ENCODE measurements around the gene MAD2L2.
A peak's percentile ranks its signal among the peaks of the same experiment; 100 is the strongest.

MAD2L2 gene

DNA sequence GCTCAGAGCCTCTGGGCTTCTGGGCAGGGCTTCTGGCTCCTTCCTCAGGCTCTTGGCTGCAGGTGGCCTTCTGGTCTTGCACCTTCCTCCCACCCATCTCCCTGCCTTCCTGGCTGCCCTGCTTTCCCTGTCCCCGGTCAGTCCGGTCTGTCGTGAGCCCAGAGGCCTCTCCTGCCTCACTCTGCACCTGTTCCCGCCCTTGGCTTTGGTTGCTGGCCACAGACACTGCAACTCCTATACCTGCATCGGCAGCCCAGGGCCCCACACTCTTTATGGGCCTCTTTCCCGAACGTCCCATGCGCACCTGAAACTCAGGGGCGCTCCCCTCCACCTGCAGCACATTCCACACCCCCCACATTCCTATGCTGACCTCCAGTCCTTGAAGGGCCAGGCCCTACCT, 34.6 kb downstream of the MAD2L2 start:
- TF ChIP-seq MAX (IDR thresholded peaks at IDR 0.05) (no peak), TAF1 (IDR thresholded peaks at IDR 0.05; ENCODE audit: low read depth) (no peak), YY1 (IDR thresholded peaks at IDR 0.05; ENCODE audit: low read depth) (no peak), USF1 (IDR thresholded peaks at IDR 0.05) (no peak)
- TF ChIP-seq, protein P1, sequence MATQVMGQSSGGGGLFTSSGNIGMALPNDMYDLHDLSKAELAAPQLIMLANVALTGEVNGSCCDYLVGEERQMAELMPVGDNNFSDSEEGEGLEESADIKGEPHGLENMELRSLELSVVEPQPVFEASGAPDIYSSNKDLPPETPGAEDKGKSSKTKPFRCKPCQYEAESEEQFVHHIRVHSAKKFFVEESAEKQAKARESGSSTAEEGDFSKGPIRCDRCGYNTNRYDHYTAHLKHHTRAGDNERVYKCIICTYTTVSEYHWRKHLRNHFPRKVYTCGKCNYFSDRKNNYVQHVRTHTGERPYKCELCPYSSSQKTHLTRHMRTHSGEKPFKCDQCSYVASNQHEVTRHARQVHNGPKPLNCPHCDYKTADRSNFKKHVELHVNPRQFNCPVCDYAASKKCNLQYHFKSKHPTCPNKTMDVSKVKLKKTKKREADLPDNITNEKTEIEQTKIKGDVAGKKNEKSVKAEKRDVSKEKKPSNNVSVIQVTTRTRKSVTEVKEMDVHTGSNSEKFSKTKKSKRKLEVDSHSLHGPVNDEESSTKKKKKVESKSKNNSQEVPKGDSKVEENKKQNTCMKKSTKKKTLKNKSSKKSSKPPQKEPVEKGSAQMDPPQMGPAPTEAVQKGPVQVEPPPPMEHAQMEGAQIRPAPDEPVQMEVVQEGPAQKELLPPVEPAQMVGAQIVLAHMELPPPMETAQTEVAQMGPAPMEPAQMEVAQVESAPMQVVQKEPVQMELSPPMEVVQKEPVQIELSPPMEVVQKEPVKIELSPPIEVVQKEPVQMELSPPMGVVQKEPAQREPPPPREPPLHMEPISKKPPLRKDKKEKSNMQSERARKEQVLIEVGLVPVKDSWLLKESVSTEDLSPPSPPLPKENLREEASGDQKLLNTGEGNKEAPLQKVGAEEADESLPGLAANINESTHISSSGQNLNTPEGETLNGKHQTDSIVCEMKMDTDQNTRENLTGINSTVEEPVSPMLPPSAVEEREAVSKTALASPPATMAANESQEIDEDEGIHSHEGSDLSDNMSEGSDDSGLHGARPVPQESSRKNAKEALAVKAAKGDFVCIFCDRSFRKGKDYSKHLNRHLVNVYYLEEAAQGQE (IDR thresholded peaks at IDR 0.05; ENCODE audit: low read depth), result no peak

DNA sequence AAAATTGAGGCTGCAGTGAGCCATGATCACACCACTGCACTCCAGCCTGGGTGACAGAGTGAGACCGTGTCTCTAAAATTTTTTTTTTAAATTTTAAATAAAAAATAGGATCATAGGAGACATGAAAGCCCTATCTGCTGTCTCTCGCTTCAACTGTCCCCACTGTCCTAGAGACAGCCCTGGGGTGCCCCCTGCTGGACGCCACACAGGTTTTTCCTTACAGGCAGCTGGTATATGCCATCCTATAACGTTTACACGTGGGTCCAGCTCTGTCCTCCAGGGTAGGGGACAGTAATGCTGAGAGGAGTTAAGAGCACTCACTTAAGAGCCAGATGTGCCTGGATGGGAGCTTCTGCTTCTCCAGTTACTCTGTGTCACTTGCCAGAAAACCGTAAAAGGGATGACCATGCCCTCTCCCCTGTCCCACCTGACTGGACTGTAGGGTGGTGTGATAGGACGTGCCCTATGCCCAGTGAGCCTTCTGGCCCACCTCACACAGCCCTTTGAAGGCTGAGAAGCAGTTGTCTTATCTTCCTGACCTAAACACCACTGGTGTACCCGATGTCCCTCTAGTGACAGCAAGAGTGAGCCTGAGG, 35.2 kb downstream of the MAD2L2 start:
- TF ChIP-seq FOXM1 (IDR thresholded peaks at IDR 0.05; ENCODE audit: borderline replicate concordance, low read depth) (no peak), RAD21 (IDR thresholded peaks at IDR 0.05; ENCODE audit: low read depth) (peak; percentile 85)

DNA sequence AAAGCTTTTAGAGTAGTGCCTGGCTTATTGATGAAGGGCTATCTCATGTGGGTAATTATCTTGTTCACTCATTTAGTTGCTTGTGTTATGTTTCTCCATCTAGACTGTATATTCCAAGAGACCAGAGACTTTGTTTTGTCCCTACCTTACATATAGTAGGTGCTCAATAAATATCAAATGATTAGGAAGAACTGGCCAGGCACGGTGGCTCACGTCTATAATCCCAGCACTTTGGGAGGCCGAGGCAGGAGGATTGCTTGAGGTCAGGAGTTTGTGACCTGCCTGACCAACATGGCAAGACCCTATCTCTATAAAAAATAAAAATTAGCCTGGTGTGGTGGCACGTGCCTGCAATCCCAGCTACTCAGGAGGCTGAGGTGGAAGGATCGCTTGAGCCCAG, 35.7 kb downstream of the MAD2L2 start:
- TF ChIP-seq MAX (IDR thresholded peaks at IDR 0.05) (no peak), RAD21 (IDR thresholded peaks at IDR 0.05; ENCODE audit: low read depth) (no peak), FOXM1 (IDR thresholded peaks at IDR 0.05; ENCODE audit: borderline replicate concordance, low read depth) (no peak), CREB1 (IDR thresholded peaks at IDR 0.05; ENCODE audit: low read depth) (no peak), ZBTB7A (IDR thresholded peaks at IDR 0.05; ENCODE audit: low read depth) (no peak), NFIC (IDR thresholded peaks at IDR 0.05) (no peak), USF1 (IDR thresholded peaks at IDR 0.05) (no peak), TEAD4 (IDR thresholded peaks at IDR 0.05) (no peak), CEBPB (IDR thresholded peaks at IDR 0.05) (no peak), YY1 (IDR thresholded peaks at IDR 0.05; ENCODE audit: low read depth) (no peak), TCF12 (IDR thresholded peaks at IDR 0.05; ENCODE audit: low read depth) (no peak), TAF1 (IDR thresholded peaks at IDR 0.05; ENCODE audit: low read depth) (no peak)

DNA sequence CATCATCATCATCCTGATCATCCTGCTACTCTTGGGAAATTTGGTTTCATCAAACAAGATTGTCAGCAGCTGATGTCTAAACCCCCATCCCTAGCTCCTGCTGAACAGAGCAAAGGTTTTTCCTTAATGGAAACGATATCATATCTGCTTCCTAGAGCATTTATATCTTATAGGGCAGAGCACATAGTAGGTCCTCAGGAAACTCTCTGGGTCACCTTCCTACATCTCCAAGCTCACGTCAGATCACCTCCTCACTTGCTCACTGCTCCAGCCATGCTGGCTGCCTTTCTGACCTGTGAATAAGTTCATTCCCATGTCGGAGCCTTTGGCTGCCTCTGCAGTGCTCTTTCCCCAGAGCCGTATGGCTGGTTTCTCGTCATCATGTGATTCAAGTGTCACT, 37.2 kb downstream of the MAD2L2 start:
- TF ChIP-seq FOXM1 (IDR thresholded peaks at IDR 0.05; ENCODE audit: borderline replicate concordance, low read depth) (no peak), RAD21 (IDR thresholded peaks at IDR 0.05; ENCODE audit: low read depth) (no peak), TCF12 (IDR thresholded peaks at IDR 0.05; ENCODE audit: low read depth) (no peak), CEBPB (IDR thresholded peaks at IDR 0.05) (no peak)
- TF ChIP-seq, protein P1 (IDR thresholded peaks at IDR 0.05; ENCODE audit: low read depth), result no peak

- TF ChIP-seq RAD21 (IDR thresholded peaks at IDR 0.05; ENCODE audit: low read depth), result peak; percentile 99
Observed at GRCh38 chr1:11642418-11643017, 38.4 kb downstream of the MAD2L2 start.

DNA sequence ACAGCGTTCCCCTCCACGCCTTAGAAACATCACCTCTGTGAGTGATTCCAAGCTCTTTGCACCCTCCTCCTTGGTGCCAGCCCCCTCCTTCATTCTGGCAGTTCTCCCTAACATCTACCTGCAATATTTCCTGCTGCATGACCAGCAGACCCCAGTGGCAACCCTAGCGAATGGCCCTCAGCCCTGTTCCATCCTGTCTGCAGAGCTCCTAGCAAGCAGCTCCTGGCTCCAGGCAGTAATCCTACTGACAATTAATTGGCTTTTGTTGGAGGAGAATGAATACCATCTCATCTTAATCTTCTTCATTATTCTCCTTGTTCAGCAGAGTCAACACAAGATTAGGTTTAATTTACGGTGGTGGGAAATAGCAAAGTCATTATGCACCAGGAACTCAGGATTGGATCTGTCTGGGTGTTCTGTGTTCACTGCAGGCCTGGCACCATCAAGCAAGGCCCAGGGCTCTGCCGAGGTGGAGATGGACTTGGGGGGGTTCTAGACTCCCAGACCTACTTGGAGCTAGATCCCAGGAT, 39.1 kb downstream of the MAD2L2 start:
- TF ChIP-seq TCF12 (IDR thresholded peaks at IDR 0.05; ENCODE audit: low read depth) (no peak), FOXM1 (IDR thresholded peaks at IDR 0.05; ENCODE audit: borderline replicate concordance, low read depth) (no peak), ZBTB7A (IDR thresholded peaks at IDR 0.05; ENCODE audit: low read depth) (no peak), TEAD4 (IDR thresholded peaks at IDR 0.05) (no peak), NFIC (IDR thresholded peaks at IDR 0.05) (no peak), CEBPB (IDR thresholded peaks at IDR 0.05) (no peak), CREB1 (IDR thresholded peaks at IDR 0.05; ENCODE audit: low read depth) (no peak), TAF1 (IDR thresholded peaks at IDR 0.05; ENCODE audit: low read depth) (no peak), USF1 (IDR thresholded peaks at IDR 0.05) (no peak), MAX (IDR thresholded peaks at IDR 0.05) (no peak), EGR1 (IDR thresholded peaks at IDR 0.05) (no peak), RAD21 (IDR thresholded peaks at IDR 0.05; ENCODE audit: low read depth) (no peak)
- TF ChIP-seq, protein P1 (IDR thresholded peaks at IDR 0.05; ENCODE audit: low read depth), result no peak

Data from Ishikawa (cell line).